HG03066 (cell line): ENCODE measurements around the gene HOXC12.

Experiments used
- ATAC-seq: cut with Tn5 transposase; IDR thresholded peaks from one replicate; pipeline ENCODE4 v1.9.1; 2021; ENCODE audit warnings: low read depth; ENCODE audit not compliant: unreplicated experiment

Gene HOXC12

DNA sequence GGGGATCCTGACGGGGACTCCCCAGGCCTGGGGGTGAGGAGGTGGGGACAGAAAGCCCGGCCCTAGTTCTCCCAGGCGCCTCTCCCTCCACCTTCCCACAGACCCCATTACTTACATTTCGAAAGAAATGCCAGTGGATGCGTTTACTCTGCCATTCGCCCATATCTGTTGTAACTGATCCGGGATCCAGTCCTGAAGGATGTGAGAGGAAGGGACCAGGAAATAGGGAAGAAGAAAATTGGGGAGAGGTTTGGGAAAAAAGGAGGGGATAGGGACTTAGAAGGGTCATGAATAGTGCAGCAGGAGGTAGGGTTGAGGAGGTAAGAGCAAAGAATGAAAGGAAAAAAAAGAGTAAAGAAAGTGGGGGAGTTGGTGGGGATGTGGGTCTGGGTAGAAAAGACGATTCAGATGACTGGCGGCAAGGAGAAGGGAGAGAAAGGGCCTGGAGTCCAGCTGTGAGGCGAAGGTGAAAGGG, 1.1 kb downstream of the HOXC12 start:
- ATAC-seq: no peak

DNA sequence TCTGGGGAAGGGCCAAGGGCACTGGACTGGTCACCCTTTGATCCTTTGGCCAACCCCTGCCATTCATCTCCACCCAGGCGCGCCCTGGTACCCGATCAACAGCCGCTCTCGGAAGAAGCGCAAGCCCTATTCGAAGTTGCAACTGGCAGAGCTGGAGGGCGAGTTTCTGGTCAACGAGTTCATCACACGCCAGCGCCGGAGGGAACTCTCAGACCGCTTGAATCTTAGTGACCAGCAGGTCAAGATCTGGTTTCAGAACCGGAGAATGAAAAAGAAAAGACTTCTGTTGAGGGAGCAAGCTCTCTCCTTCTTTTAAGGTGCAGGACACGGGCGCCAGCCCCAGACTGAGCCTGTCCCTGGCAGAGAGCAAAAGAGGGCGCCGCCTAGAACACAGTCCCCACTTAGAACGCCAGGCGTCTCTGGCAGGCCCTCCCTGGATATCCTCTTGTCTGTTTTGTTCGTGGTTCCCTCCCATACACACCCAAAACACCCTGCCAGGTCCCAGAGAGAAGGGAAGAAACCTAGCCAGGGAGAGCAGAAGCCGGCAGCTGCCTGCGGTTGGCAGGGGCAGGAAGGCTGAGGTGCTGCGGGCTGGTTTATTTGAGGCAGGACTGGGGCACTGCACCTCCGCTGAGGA, 1.7 kb downstream of the HOXC12 start:
- ATAC-seq: no peak

DNA sequence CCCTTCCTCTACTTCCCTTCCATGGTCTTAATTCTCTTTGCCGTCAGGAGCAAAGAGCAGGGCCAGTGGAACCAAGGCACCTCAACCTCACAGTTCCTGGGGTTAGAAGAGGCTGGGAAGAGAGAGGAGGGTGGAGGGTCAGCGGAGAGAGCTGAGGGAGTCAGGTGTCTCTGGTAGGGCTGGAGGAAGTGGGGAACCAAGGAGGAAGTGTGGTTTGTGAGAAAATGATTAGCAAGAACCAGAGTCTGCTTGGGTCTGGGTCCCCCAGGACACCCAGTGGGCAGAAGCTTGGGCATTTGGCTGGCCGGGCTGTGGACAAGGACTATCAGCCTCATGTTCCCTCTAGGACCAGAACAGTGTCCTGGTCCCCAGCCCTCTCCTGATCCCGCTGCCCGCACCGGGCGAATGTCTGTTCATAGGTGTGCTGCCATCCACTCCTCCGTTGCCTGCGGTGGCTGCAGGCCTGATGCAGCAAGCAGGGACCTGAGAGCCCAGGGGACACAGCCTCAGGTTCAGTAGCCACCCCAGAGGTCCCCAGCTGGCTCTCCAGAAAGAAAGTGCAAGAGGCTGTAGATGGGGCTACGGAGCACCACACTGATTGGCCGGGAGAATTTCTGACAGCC, 2.3 kb downstream of the HOXC12 start:
- no peak for ATAC-seq

DNA sequence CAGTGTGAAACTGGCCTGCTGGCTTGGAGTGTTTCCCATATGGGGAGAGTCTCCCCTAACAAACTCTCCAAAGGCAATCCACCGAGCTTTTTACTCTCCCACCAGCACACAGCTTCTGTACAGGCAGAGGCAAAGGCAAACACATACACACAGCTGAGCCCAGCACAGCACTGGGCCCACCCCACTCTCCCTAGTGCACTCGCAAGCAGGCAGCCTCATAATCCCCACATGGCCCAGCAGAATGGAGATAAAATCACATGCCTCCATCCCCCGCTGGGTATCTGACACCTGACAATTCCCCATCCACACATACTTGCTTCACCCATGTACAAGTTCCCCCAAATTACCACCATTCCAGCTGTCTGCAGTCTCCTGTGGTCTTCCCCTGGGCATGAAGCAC, 3.4 kb downstream of the HOXC12 start:
- ATAC-seq: no peak

DNA sequence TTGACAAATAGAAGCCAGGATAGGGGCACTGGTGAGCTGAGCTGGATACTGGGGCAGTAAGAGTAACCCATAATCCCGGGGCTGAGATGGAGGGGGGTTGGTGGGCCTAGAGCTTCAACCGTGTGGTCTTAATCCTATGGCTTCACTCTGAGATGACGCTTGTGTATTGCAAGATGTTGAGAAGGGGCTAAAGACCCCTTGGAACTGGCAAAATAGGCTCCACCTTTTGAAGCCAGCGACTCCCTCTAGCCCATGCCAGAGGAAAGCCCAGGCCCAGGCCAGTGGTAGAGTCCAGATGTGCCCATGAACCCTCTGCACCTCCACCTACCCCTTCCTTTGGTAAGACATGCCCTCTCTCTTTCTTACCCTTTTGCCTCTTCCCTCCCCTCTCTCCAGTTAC, 4.6 kb downstream of the HOXC12 start:
- no peak for ATAC-seq

DNA sequence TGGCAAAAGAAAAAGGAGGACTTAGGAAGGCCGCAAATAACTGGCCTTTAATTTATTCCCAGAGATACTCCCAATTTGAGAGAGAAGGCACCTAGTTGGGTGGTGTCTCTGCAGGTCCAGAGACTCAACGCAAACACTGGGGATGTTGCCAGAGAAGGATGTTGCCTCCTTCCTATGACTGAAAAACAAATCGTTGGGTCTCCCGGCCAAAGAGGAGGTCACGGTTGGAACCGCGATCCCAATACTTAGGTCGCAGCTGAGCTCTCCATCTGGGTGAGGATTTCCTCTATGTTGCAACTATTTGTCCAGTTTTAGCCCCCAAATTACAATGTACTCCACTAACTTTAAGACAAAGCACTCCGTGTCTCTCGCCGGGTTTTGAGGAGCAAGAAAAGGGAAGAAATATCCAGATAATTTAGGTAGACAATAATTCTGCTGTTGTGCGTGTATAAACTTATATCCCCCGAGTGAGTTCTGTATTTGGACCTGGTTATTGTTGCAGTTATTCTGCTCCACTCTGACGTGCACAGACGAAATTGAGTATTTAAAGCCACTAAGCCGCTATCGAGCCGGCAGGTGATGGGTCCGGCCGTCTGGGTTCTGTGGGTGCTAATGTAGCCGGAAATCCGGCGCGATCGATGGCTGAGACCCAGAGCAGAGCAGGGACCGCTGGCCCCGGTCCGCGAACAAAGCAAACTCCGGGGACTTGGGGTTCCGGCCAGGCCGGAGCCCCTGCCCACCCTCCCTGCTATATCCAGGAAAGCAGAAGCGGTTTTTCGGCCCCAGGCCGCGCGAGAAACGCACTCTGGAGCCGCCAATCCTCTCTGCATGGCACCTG, 5.7 kb downstream of the HOXC12 start:
- no peak for ATAC-seq

DNA sequence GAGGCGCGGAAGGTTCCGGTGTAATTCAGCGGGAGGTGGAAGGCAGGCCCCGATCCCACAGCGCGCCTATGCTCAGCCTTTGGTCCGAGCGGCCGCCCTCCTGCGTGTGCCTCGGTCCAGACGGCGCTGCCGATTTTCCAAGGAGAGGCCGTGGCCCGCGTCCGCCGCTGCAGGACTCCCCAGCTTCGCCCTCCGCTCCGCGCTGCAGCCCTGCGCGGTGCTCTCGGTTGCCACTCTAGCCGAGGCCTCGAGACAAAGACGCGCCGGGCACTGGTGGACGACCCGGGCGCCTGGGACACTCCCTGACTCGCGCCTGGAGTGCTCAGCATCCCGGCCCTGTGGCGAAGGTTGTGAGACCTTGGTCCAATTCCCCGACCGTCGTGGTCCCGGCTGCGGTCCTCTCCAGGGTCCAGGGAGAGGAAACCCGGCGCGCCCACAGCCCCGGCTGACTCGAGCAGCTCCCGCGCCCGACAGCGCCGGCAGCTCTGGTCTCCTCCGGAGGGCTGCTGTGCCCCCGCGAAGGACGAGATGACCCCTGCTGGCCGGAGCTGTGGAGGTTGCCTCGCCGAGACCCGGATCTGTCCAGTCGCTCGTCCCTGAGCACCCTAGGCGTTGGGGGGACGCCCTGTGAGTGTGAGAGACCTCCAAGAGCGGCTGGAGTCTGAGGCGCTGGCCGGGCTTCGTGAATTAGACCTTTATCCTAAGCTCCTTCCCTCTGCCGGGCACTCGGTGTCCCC, 6.5 kb downstream of the HOXC12 start:
- ATAC-seq: no peak

DNA sequence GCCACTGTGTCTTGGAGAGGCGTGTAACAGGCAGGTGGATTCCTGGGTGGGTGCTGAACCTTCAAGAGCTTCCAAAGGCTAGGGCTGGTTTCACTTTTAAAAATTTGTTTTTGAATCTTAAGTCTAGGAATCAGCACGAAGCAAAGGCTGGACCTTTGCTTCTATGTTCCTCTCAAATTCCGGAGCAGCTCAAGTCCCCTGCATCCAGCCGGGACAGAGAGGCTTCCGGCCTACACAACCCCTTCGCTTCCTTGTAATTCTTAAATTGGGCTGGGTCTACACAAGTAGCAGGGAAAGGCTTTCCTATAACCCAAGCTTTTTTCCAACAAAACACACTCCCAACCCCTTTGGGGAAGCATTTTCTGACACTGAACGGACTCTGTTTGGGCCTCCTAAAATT, 8.3 kb downstream of the HOXC12 start:
- ATAC-seq: no peak

DNA sequence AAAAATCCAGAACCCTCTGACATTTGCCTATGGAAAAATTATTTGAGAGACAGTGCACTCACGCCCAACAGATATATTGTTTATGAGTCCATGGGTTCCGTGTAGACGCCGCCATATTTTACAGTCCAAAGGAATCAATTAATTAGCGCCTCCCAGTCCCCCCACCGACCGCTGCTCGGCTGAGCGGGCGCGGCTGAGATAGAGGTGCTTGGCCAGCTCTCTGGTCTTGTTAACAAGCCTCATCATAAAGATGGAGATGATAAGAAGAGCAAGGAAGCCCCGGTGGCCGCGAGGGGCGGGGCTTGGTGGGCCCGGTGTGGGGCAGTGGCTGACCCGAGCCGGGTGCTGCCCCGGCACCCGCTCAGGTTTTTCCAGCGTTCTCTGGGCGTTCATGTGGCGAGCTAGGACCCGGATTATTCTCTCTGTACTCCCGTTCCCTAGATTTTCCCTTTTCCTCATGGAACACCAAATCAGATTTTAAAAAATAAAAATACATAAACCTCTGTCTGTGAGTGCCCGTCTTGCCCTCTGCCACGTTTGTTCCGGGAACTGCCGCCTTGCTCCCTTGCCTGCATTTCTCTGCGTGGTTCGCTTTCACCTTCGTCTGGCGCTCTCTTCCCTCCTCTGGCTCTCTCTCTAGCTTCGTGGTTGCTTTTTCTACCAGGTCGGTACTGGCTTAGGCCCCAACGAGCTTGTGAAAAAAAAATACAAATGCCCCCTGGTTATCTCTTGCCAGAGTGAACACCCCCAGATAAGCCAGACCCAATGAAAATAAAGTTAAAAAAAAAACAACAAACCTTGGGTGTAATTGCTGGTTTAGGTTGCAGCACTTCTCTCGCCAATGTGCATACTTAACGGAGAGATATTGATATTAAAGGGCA, 9.0 kb downstream of the HOXC12 start:
- no peak for ATAC-seq

DNA sequence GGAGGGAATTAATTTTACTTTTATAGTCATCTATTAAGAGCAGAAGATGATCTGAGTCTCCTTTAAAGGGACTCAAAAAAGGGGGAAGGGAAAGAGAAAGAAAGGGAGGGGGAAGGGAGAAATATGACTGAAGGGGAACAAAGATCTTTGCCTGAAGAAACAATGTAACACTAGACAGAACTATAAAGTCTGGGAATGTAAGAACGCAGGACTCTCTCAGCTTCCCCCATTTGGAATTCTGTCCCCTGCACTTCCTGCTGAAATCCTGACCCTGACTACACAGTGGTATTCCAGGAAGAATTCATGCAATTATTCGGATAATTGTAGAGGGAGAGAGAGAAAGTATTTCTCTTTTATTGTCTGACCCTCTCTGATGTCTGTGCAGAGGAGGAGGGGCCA, 9.6 kb downstream of the HOXC12 start:
- no peak for ATAC-seq

DNA sequence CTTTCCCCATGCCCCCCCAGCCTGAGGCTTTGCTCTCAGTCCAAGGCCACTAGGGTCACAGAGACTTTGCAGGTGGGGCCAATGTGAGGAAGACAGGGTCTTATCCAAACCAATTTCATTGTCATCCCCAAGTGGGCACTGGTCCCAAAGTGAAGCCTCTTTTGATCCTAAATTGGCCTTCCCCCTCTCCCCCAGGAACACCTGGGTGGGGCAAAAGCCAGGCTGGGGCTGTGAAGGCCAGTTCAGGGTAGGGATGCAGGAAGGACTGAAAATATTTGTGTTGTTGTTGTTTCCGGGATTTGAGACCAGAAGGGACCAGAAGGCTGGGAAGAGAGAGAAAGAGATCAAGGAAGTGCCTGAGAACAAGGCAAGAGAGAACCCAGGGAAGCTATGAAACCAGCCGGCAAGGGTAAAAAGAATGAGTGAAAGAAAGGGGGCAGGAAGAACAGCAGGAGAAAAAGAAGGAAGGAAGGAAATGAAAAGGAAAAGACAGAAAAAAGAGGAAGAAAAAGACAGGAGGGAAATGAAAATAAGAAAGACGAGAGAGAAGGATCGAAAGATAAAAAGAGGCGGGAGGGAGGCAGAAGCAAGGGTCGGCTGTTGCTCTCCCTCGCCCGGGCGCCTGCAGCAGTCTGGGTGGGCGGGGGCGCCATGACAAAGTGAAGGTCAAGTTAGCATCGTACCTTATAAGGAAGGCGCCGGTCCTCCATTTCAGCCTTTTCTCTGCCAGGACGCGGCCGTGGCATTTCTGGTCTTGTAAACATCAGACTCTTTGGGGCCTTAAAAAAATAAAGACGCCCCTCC, 10.8 kb downstream of the HOXC12 start:
- ATAC-seq: no peak

DNA sequence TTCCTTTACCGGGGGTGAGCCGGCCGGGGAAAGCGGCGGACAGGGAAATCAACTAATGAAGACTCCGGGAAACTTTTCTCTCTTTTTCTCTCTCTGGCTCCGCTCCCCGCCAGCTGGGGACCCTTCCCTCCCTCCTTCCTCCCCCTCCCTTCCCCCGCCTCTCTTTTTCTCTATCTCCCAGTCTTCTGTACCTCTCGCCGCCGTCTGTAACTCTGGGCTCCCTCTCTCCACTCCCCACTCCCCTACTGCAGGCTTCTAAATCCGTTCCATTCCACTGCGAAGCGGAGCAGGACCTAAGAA, 11.3 kb downstream of the HOXC12 start:
- ATAC-seq: no peak

DNA sequence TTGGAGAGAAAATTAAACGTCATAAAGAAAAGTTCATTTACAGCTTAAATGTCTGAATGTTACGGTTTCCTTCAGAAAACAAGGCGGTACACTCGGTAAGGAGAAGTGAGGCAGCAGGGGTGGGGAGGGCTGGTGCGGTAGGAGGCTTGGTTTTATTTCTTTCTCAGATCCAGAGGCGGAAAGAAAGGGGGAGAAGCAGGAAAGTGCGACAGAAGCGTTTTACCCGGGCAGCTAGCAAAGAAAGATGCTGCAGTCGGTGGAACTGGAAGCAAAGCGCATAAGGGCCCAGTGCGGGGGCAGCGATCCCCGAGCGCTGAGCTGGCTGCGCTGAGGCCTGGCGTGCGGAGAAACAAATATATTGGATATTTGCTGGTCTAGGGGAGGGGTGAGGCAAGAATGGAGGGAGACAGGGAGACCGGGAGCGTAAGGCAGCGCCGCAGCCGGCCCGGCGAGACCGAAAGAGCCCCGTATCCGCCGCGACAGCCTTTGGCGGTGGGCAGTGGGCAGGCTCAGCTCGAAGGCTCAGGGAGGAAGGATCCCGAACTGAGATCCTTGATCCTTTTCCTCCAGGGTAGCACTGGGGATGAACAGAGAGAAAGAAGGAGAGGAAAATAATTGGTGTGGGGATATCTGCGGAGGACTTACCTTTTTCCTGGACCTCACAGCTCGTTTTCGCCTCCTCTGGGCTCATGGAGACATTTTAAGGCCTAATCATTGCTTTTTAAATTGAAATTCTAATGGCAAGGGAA, 11.9 kb downstream of the HOXC12 start:
- ATAC-seq: no peak

DNA sequence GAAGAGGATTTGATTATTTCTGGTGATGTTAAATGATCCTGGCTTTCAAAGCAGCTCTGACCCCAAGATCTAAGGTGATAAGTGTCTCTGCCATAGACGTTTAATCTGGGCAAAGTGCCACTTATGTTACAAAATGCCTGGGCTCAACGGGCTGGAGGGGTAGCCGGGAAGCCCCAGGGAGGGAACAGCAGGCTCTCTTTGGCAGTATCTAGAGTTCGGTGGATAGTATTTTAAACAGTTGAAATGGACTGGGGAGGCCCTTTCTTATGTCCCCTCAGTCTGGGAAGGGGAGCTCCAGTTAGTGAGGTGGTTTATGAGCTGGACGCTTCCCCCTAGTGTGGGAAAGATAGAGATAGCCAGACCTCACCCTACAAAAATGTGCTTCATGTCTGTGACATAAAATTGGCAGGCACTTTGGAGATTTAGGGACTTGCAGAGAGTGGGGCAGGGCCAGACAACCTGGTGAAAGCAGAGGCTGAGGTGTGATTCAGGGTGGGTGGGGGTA, 12.8 kb downstream of the HOXC12 start:
- no peak for ATAC-seq

DNA sequence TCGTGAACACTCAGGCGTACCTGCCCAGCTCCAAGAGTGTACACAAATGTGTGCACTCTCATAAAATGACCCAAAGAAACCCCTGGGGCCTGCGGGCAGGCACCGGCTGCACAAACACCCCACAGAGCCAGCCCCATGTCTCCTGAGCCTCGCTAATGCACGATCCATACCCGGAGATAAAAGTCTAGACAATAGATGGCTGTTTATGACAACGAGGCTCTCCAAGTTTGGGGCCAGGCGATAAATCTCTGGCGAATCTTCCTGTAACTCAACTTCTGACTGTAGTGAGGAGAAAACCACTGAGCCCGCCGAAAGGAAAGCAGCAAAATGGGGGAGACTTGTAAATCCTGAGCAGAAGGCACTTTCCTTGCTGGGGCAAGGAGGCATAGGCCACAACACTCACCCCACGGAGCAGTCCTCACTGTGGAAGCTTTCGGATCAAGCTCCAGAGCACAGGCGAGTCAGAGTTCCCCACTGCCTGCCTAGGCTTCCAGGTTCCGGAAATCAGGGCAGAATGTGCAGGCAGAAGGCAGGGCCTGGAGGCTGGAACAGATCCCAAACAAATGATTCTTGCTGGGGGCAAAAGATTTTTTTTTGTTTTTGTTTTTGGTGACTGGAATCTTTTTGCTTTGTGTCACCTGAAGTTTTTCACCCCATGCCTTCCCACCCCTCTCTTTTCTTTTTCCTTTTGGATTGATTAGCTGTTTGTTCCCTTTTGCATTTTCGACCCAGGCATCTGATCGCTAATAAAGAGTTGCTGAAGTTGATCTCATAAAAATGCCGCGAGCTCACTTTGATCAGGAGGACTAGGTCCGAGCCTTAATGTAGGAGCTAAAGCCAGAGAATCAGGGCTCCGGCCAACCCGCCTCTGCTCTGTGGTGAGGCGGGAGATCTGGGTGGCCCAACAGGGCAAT, 13.8 kb downstream of the HOXC12 start:
- ATAC-seq: no peak

DNA sequence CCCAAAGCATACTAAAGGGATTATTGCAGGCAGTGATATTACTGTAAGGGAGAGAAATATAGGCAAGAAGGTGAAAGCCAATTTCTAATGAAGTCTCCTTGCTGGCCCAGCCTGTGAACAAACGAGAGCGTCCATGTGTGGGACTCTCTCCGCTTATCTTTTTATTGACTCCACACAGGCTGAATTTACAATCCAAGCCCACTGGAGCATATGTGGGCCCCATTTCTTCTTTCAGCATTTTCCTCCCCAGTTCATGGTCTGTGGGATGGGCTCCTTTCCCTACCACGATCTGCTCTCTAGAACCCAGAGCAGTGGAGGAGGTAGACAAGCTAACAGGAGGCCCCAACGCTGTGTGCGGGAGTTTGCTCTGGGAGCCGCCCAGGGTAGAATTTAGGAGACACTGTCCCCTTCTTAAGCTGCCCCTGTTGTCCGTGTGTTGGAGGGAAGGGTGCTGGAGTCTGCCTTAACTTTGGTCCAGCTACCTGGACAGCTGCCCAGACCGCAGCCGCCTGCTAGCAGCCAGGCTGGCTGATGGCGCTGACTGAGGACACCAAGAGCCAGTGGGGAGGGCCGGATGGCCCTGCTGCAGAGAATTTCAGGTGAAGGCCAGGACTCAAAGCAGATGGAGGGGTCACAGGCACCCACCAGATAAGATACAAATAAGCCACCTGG, 15.0 kb downstream of the HOXC12 start:
- no peak for ATAC-seq

DNA sequence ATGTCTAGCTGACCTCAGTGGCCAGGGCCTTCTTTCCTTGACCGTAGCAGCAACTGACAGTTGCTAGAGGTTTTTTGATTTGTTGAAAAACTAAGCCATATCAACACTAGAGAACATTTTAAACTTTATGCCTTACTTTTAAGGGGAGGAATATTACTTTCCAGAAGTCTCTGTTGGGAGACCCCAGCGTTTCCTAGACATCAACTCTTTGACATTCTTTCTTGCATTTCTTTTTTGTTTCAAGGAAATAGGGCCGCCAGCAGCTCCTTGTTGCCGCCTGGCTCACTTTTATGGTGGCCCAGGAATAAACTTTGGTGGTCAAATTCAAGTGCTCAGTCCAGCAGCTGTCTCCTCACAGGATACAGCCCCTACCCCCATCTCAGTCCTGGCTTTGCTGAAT, 15.7 kb downstream of the HOXC12 start:
- ATAC-seq: no peak
